ENCODE results near the gene CASK. TPM values are rescaled to one million over a fixed set of nuclear protein-coding genes. Genes with fewer than 3 reads are reported as not detected.

The CASK gene
- total RNA-seq, 1 donor from 2014 or later = 18.6 TPM

DNA sequence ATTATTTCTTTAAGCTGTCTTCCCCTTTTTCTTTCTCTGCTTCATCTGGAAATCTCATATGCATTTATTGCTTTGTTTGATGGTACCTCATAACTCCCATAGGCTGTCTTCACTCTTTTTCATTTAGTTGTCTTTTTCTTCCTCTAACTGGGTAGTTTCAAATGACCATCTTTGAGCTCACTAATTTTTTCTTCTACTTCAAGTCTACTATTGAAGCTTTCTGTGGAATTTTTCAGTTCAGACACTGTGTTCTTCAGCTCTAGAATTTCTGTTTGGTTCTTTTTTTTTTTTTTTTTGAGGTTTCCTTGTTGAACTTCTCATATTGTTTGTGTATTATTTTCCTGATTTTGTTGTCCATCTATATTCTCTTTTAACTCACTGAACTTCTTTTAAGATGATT lies 23.0 kb downstream of the CASK start:
- Mint-ChIP-seq H3K36me3 (ENCODE audit: low read depth) (peaks cover 43% of the 10 kb centered on the region), H3K27me3 (ENCODE audit: low read depth) (no peaks in the 10 kb centered on the region), H3K9me3 (peaks cover 61% of the 10 kb centered on the region), H3K27ac (no peak overlapping the region), H3K4me1 (ENCODE audit: low read depth) (peaks cover 6% of the 10 kb centered on the region), H3K4me3 (ENCODE audit: low read depth) (no peak overlapping the region)
- intact Hi-C loops (cut with micrococcal nuclease) = no loop called here
- DNase-seq (ENCODE audit: low spot score) = no peak

DNA sequence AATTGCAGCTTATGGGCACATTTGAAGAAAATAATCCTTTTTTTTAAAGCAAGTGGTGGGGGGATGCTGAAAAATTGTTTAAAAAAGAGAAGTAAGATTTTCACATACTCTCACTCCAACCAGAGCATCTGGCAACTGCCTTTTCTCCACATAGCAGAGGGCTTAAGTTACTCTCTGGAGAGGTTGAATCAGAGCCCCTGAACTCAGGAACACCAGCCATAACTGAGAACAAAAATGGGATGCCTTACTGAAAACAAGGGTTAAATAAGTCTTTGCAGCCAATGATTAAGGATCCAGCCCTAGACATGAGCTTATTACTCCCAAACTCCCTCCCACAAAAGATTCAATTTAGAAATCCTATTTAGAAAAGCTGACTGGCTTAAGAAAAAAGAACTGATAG lies 27.5 kb downstream of the CASK start:
- intact Hi-C loops (cut with micrococcal nuclease) = no loop called here
- Mint-ChIP-seq H3K9me3 (peaks cover 59% of the 10 kb centered on the region), H3K27ac (no peak overlapping the region), H3K4me3 (ENCODE audit: low read depth) (no peak overlapping the region), H3K27me3 (ENCODE audit: low read depth) (no peaks in the 10 kb centered on the region), H3K36me3 (ENCODE audit: low read depth) (peaks cover 32% of the 10 kb centered on the region), H3K4me1 (ENCODE audit: low read depth) (no peaks in the 10 kb centered on the region)
- no peak for DNase-seq (ENCODE audit: low spot score)

DNA sequence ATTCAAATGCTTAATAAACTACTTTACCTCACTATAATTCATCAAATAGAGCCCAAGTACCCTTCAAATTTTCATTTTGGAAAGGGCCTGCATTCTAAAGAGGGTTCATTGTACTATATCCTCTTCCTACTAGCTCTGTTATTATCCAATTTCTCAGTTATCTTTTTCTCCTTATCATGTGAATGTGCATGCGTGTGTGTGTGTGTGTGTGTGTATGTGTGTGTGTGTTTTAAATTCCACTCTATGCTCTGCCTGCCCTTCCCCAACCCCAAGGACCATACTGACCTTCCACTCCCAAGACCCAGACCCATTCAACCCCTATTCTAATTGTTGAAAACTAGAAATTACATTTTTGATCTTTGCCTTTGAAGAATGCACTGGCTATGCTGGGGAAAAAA lies 33.3 kb downstream of the CASK start:
- intact Hi-C loops (cut with micrococcal nuclease) = no loop called here
- Mint-ChIP-seq H3K36me3 (ENCODE audit: low read depth) (peaks cover 40% of the 10 kb centered on the region), H3K4me1 (ENCODE audit: low read depth) (peaks cover 11% of the 10 kb centered on the region), H3K4me3 (ENCODE audit: low read depth) (no peak overlapping the region), H3K9me3 (peaks cover 15% of the 10 kb centered on the region), H3K27me3 (ENCODE audit: low read depth) (no peaks in the 10 kb centered on the region), H3K27ac (no peak overlapping the region)
- DNase-seq (ENCODE audit: low spot score) = no peak

DNA sequence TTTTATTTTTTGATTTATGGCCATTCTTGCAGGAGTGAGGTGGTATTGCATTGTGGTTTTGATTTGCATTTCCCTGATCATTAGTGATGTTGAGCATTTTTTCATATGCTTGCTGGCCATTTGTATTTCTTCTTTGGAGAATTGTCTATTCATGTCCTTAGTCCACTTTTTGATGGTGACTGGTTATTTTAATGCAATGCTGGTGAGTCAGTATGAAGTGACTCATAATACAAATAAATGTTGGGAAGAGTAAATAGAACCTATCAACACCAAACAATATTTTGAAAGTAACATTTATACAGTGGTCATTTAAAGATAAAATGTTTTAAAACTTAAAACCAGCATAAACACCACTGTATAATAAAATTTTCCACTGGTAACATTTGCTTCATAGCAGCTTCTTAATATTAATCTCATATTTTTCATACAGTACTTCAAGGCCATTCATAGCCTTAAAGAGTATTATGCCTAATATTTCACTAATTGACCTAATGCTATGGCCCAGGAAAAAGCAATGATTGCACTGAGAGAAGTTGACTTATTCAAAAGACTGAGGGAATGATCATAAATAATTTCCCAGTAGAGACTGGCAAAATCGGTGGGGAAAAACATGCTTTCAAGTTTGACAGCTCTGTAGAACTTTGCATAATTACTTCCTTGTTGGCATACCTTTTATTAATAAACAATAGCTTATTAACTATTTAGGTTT lies 33.9 kb downstream of the CASK start:
- intact Hi-C loops (cut with micrococcal nuclease) = no loop called here
- peaks cover 10% of the 10 kb centered on the region for H3K9me3 Mint-ChIP-seq
- DNase-seq (ENCODE audit: low spot score) = no peak
- peaks cover 11% of the 10 kb centered on the region for H3K4me1 Mint-ChIP-seq (ENCODE audit: low read depth)
- no peak overlapping the region for H3K27ac Mint-ChIP-seq
- H3K36me3 Mint-ChIP-seq (ENCODE audit: low read depth) = peaks cover 37% of the 10 kb centered on the region
- no peaks in the 10 kb centered on the region for H3K27me3 Mint-ChIP-seq (ENCODE audit: low read depth)
- H3K4me3 Mint-ChIP-seq (ENCODE audit: low read depth) = no peak overlapping the region

DNA sequence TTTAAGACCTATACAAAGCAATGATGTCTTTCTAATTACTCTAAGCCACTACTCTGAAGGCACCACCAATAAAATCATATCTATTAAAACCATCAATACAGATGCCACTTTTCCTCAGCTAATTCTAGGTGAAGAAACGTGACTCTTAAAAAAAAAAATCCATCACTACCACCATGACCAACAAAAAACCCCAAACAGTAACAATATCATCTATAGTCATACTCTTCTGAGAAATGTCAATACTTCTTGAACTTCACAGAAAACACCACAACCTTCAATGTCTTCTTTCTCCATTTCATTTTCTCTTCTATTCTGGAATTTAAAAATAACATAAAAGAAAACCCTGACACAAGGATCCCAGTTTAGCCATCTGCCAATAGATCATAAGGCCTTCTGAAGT lies 35.7 kb downstream of the CASK start:
- Mint-ChIP-seq H3K4me1 (ENCODE audit: low read depth) (peaks cover 18% of the 10 kb centered on the region), H3K36me3 (ENCODE audit: low read depth) (peaks cover 24% of the 10 kb centered on the region), H3K4me3 (ENCODE audit: low read depth) (no peak overlapping the region), H3K27ac (peak overlapping the region; percentile 49), H3K27me3 (ENCODE audit: low read depth) (no peaks in the 10 kb centered on the region), H3K9me3 (peaks cover under 1% of the 10 kb centered on the region)
- no peak for DNase-seq (ENCODE audit: low spot score)
- intact Hi-C loops (cut with micrococcal nuclease) = no loop called here

DNA sequence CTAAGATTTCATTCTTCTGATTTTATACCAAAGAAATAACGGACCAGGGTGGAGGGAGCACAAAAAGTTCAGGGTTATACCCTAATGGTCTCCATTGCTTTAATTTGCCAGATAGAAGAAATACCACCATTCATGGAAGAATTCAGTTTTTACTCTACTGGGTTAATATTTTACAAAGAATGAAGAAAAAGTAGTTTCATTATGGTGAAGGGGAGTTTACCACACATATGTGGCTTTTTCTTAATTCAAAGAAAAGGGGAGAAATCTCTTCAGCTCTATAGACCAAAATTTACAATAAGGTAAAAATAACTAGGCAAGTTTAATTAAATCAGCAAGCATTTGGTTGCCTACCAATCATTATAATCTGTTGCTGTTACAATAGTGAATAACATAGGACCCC lies 37.6 kb downstream of the CASK start:
- Mint-ChIP-seq H3K4me3 (ENCODE audit: low read depth) (no peak overlapping the region), H3K27ac (no peak overlapping the region), H3K9me3 (no peaks in the 10 kb centered on the region), H3K27me3 (ENCODE audit: low read depth) (no peaks in the 10 kb centered on the region), H3K4me1 (ENCODE audit: low read depth) (peaks cover 18% of the 10 kb centered on the region), H3K36me3 (ENCODE audit: low read depth) (peaks cover 23% of the 10 kb centered on the region)
- no peak for DNase-seq (ENCODE audit: low spot score)
- intact Hi-C loops (cut with micrococcal nuclease) = no loop called here

DNA sequence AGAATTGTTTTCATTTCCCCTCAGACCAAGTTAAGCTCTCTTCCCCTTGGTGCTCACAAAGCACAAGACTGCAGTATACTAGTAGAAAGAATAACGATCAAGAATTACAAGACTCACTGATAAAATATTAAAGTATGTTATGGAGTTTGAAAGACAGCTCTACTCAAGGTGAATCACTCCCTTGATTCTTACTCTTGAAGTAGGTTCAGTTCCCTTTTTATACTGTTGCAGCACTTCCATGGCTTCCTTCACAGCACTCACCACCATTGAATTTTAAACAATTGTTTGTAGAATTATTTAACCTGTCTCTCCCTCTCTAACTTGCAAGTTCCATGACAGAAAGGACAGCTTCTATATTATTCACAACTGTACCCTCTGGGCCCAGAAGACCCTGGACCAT lies 42.2 kb downstream of the CASK start:
- H3K27ac Mint-ChIP-seq = no peak overlapping the region

DNA sequence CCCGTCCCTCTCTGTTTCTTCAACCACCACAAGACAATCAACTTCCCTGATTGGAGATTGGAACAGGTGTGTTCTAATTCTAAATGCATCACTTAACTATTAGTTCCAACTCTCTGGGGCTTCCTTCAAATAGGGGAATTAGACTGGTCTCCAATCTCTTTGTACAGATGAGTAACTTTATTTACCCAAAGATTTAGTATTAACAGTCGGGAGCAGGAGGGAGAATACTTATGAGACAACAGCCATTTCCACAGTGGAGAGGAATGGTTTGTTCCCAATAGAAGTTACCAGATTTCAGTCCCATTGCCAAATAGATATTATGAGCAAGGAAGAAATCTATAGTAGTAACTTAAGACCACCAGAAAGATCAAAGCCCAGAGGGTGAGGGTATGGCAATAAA lies 46.2 kb downstream of the CASK start:
- intact Hi-C loops (cut with micrococcal nuclease) = no loop called here
- no peak overlapping the region for H3K27ac Mint-ChIP-seq
- no peaks in the 10 kb centered on the region for H3K36me3 Mint-ChIP-seq (ENCODE audit: low read depth)
- no peak overlapping the region for H3K4me3 Mint-ChIP-seq (ENCODE audit: low read depth)
- H3K27me3 Mint-ChIP-seq (ENCODE audit: low read depth) = no peaks in the 10 kb centered on the region
- no peaks in the 10 kb centered on the region for H3K9me3 Mint-ChIP-seq
- DNase-seq (ENCODE audit: low spot score) = no peak
- peaks cover 4% of the 10 kb centered on the region for H3K4me1 Mint-ChIP-seq (ENCODE audit: low read depth)

More for the DNA sequence above, 42.2 kb downstream of the CASK start:
- Mint-ChIP-seq H3K36me3 (ENCODE audit: low read depth) (no peaks in the 10 kb centered on the region), H3K4me1 (ENCODE audit: low read depth) (peaks cover 6% of the 10 kb centered on the region), H3K27me3 (ENCODE audit: low read depth) (no peaks in the 10 kb centered on the region), H3K4me3 (ENCODE audit: low read depth) (no peak overlapping the region), H3K9me3 (no peaks in the 10 kb centered on the region)
- intact Hi-C loops (cut with micrococcal nuclease) = no loop called here
- no peak for DNase-seq (ENCODE audit: low spot score)

DNA sequence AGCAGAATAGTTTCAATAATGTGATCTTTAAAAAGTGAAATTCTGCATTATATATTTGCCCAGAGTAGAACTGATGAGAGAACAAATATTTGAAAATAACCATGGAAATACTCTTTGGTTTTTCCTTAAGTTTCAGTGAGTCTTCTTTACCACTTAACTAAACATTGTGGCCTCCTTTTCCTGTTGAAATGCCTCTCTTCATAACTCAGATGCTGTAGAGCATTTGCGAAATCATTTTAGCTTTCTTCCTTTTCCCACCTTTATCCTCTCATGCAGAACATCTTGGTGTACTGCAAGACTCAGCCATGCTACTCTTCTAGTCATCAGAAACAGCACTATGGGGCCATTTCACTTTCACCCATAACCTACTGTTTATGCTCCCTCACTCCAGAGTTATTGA lies 48.2 kb downstream of the CASK start:
- no peak overlapping the region for H3K27ac Mint-ChIP-seq
- H3K36me3 Mint-ChIP-seq (ENCODE audit: low read depth) = peaks cover 3% of the 10 kb centered on the region
- intact Hi-C loops (cut with micrococcal nuclease) = no loop called here
- peaks cover 6% of the 10 kb centered on the region for H3K4me1 Mint-ChIP-seq (ENCODE audit: low read depth)
- H3K4me3 Mint-ChIP-seq (ENCODE audit: low read depth) = no peak overlapping the region
- DNase-seq (ENCODE audit: low spot score) = no peak
- no peaks in the 10 kb centered on the region for H3K27me3 Mint-ChIP-seq (ENCODE audit: low read depth)
- H3K9me3 Mint-ChIP-seq = no peaks in the 10 kb centered on the region

DNA sequence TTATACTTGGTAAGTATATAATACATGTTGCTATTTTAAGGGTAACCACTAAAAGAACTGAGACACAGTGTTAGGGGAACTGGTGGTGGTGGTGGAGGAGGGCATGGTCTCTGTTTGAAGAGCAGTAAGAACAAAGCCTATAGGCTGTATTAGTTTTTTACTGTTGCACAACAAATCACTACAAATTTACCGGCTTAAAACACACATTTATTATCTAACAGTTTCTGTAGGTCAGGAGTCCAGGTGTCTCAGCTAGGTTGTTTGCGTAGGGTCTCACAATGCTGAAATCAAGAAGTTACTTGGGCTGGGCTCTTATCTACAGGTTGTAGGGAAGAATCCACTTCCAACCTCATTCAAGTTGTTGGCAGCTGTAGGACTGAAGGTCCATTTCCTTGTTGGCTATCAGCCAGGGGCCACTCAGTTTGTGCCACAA lies 52.6 kb downstream of the CASK start:
- Mint-ChIP-seq H3K9me3 (no peaks in the 10 kb centered on the region), H3K27ac (no peak overlapping the region), H3K4me1 (ENCODE audit: low read depth) (peaks cover 6% of the 10 kb centered on the region), H3K4me3 (ENCODE audit: low read depth) (no peak overlapping the region), H3K36me3 (ENCODE audit: low read depth) (peaks cover 4% of the 10 kb centered on the region), H3K27me3 (ENCODE audit: low read depth) (no peaks in the 10 kb centered on the region)
- intact Hi-C loops (cut with micrococcal nuclease) = no loop called here
- DNase-seq (ENCODE audit: low spot score) = no peak

DNA sequence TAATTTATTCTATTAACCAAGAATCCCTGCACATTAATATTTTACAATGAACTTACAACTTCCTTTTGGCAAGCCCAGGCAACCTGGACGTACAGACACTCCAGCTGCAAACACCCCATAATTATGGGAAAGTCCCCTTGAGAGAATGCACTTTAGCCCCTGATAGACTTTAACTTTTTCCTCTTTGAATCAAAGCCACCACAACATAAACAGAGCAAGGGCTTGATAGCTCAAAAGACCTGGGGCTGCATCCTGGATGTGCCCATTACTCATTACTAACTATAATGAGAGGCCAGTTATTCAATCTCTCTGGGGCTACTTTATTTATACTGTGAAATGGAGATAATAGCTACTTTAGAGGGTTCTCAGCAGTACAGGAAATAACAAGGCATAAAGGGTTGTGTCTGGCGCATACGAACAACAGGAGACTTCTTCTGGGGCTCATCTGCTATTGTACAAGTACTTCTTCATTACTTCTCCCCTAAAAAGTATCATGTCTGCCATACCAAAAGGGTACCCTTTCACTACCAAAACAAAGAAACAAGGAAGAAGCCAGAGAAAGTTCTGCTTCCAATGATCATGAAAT lies 54.9 kb downstream of the CASK start:
- H3K27ac Mint-ChIP-seq = no peak overlapping the region
- H3K27me3 Mint-ChIP-seq (ENCODE audit: low read depth) = no peaks in the 10 kb centered on the region
- H3K4me3 Mint-ChIP-seq (ENCODE audit: low read depth) = no peak overlapping the region
- DNase-seq (ENCODE audit: low spot score) = no peak
- H3K4me1 Mint-ChIP-seq (ENCODE audit: low read depth) = peaks cover 7% of the 10 kb centered on the region
- no peaks in the 10 kb centered on the region for H3K9me3 Mint-ChIP-seq
- intact Hi-C loops (cut with micrococcal nuclease) = no loop called here
- peaks cover 6% of the 10 kb centered on the region for H3K36me3 Mint-ChIP-seq (ENCODE audit: low read depth)

DNA sequence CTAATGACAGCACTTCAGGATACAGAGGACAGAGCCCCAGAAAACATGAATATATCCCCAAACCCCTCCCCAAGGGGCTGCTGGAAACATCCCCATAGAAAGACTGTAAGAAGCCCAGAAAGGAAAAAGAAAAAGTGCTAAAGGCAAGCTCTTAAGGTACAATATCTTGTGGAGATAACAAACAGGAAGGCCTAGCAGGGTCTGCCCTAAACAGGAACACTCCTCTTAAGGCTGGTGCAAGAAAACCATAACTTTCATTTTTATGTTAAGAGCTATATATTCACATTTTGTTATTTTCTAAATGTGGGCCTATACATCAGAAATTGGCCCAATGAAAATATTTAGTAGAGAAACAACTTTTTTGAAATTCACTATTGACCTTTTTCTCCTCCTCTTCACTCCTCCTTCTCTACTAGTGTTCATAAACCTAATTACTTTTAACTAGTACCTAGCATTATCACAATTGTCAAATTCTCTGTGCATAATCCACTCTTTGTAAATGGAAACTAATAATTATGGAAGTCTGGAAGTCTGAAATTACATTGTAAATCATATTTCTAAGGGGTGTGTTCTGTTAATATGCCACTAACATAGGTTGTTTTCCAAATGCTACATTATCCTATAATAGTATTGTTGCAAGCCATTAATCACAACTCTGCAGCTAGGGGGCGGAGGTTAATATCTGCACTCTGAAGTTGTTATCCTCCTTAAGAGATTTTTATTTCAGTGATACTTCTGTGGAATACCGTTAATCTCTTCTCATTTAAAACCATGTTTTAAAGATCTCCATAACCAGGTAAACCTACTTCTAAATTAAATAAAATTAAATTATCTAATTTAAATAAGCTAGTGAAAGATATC lies 59.8 kb downstream of the CASK start:
- peaks cover 12% of the 10 kb centered on the region for H3K4me1 Mint-ChIP-seq (ENCODE audit: low read depth)
- H3K4me3 Mint-ChIP-seq (ENCODE audit: low read depth) = no peak overlapping the region
- intact Hi-C loops (cut with micrococcal nuclease) = no loop called here
- no peak for DNase-seq (ENCODE audit: low spot score)
- H3K9me3 Mint-ChIP-seq = no peaks in the 10 kb centered on the region
- no peaks in the 10 kb centered on the region for H3K27me3 Mint-ChIP-seq (ENCODE audit: low read depth)
- peaks cover 2% of the 10 kb centered on the region for H3K36me3 Mint-ChIP-seq (ENCODE audit: low read depth)
- peak overlapping the region; percentile 51 for H3K27ac Mint-ChIP-seq
